Stimulated activated CD8-positive, alpha-beta memory T cell treated with anti-CD3 and anti-CD28 coated beads, Interleukin-2, amount 100 ng/mL, for 1 hour (primary cell): Measurements from ENCODE around the gene NOXA1.
"Not testable (repeated sequence)": the region's sequence is repeated elsewhere in the genome, so short reads cannot be mapped to it uniquely, and the experiment has no call there.

Source experiments
- DNase-seq, 2 donors: peaks; one replicate each; pipeline ENCODE4 v3.0.0-alpha.2; 2020; ENCODE audit warnings: low read depth in 2 of 2

The NOXA1 gene

GRCh38 chr9:137464291-137464999 lies 41.3 kb downstream of the NOXA1 start:
- no peak for DNase-seq

GRCh38 chr9:137465000-137465719 lies 42.0 kb downstream of the NOXA1 start:
- no peak for DNase-seq

- no peak for DNase-seq
Observed at GRCh38 chr9:137465720-137466388, 42.7 kb downstream of the NOXA1 start.

- DNase-seq = not testable (repeated sequence)
Observed at GRCh38 chr9:137466389-137467085, 43.3 kb downstream of the NOXA1 start.

- no peak for DNase-seq
Observed at GRCh38 chr9:137467161-137467581, 44.0 kb downstream of the NOXA1 start.

GRCh38 chr9:137467896-137468295 lies 44.7 kb downstream of the NOXA1 start:
- DNase-seq = no peak

GRCh38 chr9:137470785-137471184 lies 47.6 kb downstream of the NOXA1 start:
- DNase-seq = no peak

GRCh38 chr9:137474271-137474670 lies 51.1 kb downstream of the NOXA1 start:
- DNase-seq = no peak

GRCh38 chr9:137475666-137476065 lies 52.5 kb downstream of the NOXA1 start:
- no peak for DNase-seq

- no peak for DNase-seq
Observed at GRCh38 chr9:137476856-137477255, 53.7 kb downstream of the NOXA1 start.

- no peak for DNase-seq
Observed at GRCh38 chr9:137477778-137478612, 54.8 kb downstream of the NOXA1 start.

GRCh38 chr9:137478613-137478961 lies 55.4 kb downstream of the NOXA1 start:
- DNase-seq = no peak

- DNase-seq = no peak
Observed at GRCh38 chr9:137478962-137479861, 56.0 kb downstream of the NOXA1 start.

- no peak for DNase-seq
Observed at GRCh38 chr9:137479892-137480685, 56.9 kb downstream of the NOXA1 start.

- no peak for DNase-seq
Observed at GRCh38 chr9:137480686-137481683, 57.8 kb downstream of the NOXA1 start.

- DNase-seq = no peak
Observed at GRCh38 chr9:137482094-137482781, 59.0 kb downstream of the NOXA1 start.
